ENCODE data around the gene SRBD1.

The SRBD1 gene

DNA sequence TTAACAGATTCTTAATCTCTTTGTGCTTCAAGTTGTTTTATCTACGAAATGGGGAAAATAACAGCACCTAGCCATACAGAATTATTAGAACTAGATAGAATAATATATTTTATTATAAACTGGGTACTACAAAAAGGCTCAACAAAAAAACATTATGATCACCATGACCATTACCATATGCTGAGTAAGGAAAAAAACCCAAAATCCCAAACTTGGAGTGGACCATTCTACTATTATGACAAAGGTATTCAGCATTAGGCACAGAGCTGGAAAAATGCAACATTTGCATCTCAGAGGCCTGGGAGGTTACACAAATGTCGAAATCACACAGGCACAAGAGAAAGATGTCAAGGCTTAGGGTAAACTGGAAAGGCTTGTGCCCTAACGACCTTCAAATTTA lies 162.8 kb downstream of the SRBD1 start:
- H3K27ac ChIP-seq = no peak overlapping the region
- no peak for TF ChIP-seq ZFX (IDR thresholded peaks at IDR 0.05; ENCODE audit: borderline replicate concordance)
- TF ChIP-seq CTCF (IDR thresholded peaks at IDR 0.05) = no peak

GRCh38 chr2:45446016-45446415 lies 165.1 kb downstream of the SRBD1 start:
- no peak overlapping the region for H3K27ac ChIP-seq

GRCh38 chr2:45445037-45445436 lies 166.0 kb downstream of the SRBD1 start:
- no peak overlapping the region for H3K27ac ChIP-seq
- TF ChIP-seq CTCF (IDR thresholded peaks at IDR 0.05) = no peak
- TF ChIP-seq ZFX (IDR thresholded peaks at IDR 0.05; ENCODE audit: borderline replicate concordance) = no peak

More at GRCh38 chr2:45446016-45446415, 165.1 kb downstream of the SRBD1 start:
- TF ChIP-seq ZFX (IDR thresholded peaks at IDR 0.05; ENCODE audit: borderline replicate concordance) = no peak
- TF ChIP-seq CTCF (IDR thresholded peaks at IDR 0.05) = no peak

GRCh38 chr2:45443012-45443411 lies 168.1 kb downstream of the SRBD1 start:
- H3K27ac ChIP-seq = no peak overlapping the region
- TF ChIP-seq ZFX (IDR thresholded peaks at IDR 0.05; ENCODE audit: borderline replicate concordance) = no peak
- no peak for TF ChIP-seq CTCF (IDR thresholded peaks at IDR 0.05)

DNA sequence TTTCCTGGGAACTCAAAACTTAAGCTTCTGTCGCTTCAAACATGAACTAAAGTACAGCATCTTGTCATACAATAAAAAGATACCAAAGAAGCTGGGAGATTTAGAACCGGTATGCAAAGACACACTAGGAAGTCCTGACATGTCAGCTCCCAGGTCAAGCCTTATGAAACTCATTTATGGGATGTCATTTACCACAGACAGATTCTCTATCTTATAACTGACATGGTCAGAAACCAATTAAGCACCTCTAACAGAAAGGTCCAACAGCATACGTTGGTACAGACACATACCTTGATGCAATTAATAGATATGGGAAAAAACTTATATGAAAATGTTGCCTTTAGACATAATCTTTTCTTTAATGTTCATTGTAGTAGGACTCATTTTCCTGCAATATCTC lies 169.0 kb downstream of the SRBD1 start:
- no peak for TF ChIP-seq CTCF (IDR thresholded peaks at IDR 0.05)
- no peak for TF ChIP-seq ZFX (IDR thresholded peaks at IDR 0.05; ENCODE audit: borderline replicate concordance)
- H3K27ac ChIP-seq = no peak overlapping the region

GRCh38 chr2:45441571-45441970 lies 169.5 kb downstream of the SRBD1 start:
- H3K27ac ChIP-seq = no peak overlapping the region
- TF ChIP-seq ZFX (IDR thresholded peaks at IDR 0.05; ENCODE audit: borderline replicate concordance) (no peak), CTCF (IDR thresholded peaks at IDR 0.05) (no peak)

DNA sequence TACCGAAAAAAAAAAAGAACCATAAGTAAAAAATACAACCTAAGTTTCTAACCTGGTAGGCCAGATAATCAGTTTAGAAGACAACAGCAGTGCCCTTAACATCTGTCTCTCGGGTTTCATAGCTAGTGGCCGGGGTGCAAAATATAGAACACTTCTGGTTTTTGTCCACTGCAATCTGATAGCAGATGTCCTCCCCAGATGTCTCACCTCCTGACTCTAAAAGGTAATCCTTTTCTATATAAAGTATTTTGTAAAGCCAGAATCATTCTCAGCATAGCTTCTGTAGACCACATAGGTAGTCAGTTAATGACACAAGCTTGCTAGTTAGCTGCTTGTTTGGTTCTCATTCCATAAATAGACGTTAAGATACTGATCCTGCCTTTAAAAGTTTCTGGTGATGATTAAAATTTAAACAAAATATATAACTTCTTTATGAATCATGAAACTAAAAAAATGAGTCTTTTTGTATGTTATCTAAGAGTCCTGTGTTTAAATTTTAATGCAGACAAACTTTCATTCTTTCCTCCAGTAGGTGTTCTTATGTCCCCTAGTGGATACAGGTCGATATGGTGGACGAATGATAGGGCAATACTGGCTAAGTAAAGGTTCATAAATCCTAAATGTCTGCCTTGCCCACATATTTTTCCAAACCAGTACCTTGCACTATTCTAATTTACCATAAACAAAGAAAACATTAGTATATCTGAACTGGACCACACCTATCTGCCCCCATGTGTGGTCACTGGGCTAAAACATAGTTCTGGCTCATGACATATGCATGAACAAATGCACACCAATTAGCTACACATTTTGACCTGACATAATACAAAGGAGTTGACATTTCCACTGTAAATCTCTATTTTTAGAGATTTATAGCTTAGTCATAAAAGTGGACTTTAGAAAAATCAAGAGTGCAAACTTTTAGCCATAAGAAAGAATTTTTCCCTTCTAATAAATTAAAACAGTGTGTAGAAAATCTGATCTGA lies 171.0 kb downstream of the SRBD1 start:
- peak overlapping the region; percentile 56 for H3K27ac ChIP-seq
- TF ChIP-seq ZFX (IDR thresholded peaks at IDR 0.05; ENCODE audit: borderline replicate concordance) (no peak), CTCF (IDR thresholded peaks at IDR 0.05) (peak; percentile 45)

All from 22Rv1 (cell line).